GM12878 (cell line): ENCODE results near the gene PDZD2. TPM values are rescaled to one million over a fixed set of nuclear protein-coding genes. Genes with fewer than 3 reads are reported as not detected.

Experiments used
- ATAC-seq: fragments of 200-7000 bp; cut with Tn5 transposase; 3 replicates; pipeline ENCODE4 v1.9.1; 2020; ENCODE audit warnings: mild to moderate bottlenecking, moderate library complexity
- BruUV-seq: library from RNA; stranded (reverse); fragments of 400-500 nt; replicated peaks from 2 replicates; lab custom pipeline; 2021; lab: Mats Ljungman, UMichigan
- CTCF ChIA-PET: fragments of 300-600 bp; sonication (Branson Sonifier 250); formaldehyde crosslinking; extraction: SDS; loops from one replicate; lab custom pipeline; 2021; ENCODE audit warnings: inconsistent platforms; lab: Yijun Ruan, JAX
- POLR2A ChIA-PET: fragments of 350-600 bp; formaldehyde crosslinking; extraction: SDS; loops from one replicate; lab custom pipeline; 2021; ENCODE audit warnings: inconsistent platforms; lab: Charles Lee
- RAD21 ChIA-PET: fragments of 300-600 bp; sonication (Branson Sonifier 250); formaldehyde crosslinking; loops from one replicate; lab custom pipeline; 2023; ENCODE audit warnings: antibody characterized with exemption; ENCODE audit not compliant: unreplicated experiment; lab: Charles Lee
- SMC1A ChIA-PET: fragments of 300-600 bp; sonication (Branson Sonifier 250); formaldehyde crosslinking; loops from one replicate; lab custom pipeline; 2023; ENCODE audit not compliant: unreplicated experiment, uncharacterized antibody; lab: Charles Lee
- DNase-seq: peaks from one replicate; pipeline ENCODE4 v3.0.0-alpha.2; 2011; ENCODE audit warnings: low read depth, low spot score
- FAIRE-seq: peaks from 3 replicates; lab custom pipeline; 2011; peaks lifted over from hg19 to GRCh38; lab: Jason Lieb, UNC
- H2AFZ ChIP-seq: 2 replicates; pipeline ENCODE4 v1.6.0; 2011; ENCODE audit warnings: low read depth, low read length, control low read depth; ENCODE audit not compliant: control insufficient read depth
- H3K27ac ChIP-seq: 2 replicates; pipeline ENCODE4 v1.5.1; 2011; ENCODE audit warnings: control low read depth; ENCODE audit not compliant: control insufficient read depth, insufficient read depth
- H3K27me3 ChIP-seq, 2 experiments: replicated peaks in 1 of 2; 2 replicates each; pipeline versions ENCODE4 v1.6.0 to v1.6.1; 2011; ENCODE audit warnings: low read length in 1 of 2; ENCODE audit not compliant: control insufficient read depth in 2 of 2, insufficient read depth in 2 of 2
- H3K36me3 ChIP-seq, 2 experiments: 2 replicates each; pipeline ENCODE4 v1.5.1; 2011; ENCODE audit warnings: low read length in 1 of 2; ENCODE audit not compliant: control insufficient read depth in 2 of 2, insufficient read depth in 2 of 2
- H3K4me1 ChIP-seq: 2 replicates; pipeline ENCODE4 v1.6.1; 2011; ENCODE audit warnings: mild to moderate bottlenecking, low read length, moderate library complexity, mixed read lengths; ENCODE audit not compliant: control insufficient read depth, insufficient read depth
- H3K4me2 ChIP-seq: 2 replicates; pipeline ENCODE4 v1.6.0; 2011; ENCODE audit warnings: control low read depth; ENCODE audit not compliant: control insufficient read depth, insufficient read depth
- H3K4me3 ChIP-seq: fragments of 200-600 bp; sonication (generic); 2 replicates; pipeline ENCODE4 v1.5.1; 2016
- H3K79me2 ChIP-seq: 2 replicates; pipeline ENCODE4 v1.6.0; 2011; ENCODE audit warnings: low read length; ENCODE audit not compliant: control insufficient read depth, insufficient read depth
- H3K9ac ChIP-seq: 2 replicates; pipeline ENCODE4 v1.8.0; 2011; ENCODE audit warnings: low read length, control low read depth, mixed read lengths; ENCODE audit not compliant: control insufficient read depth, insufficient read depth
- H3K9me3 ChIP-seq: replicated peaks from 3 replicates; pipeline ENCODE4 v1.5.1; 2011; ENCODE audit warnings: mild to moderate bottlenecking, low read length; ENCODE audit not compliant: control insufficient read depth, insufficient read depth
- H4K20me1 ChIP-seq: 2 replicates; pipeline ENCODE4 v1.6.0; 2011; ENCODE audit not compliant: control insufficient read depth, insufficient read depth
- BMI1 ChIP-seq: fragments of 450-650 bp; IDR thresholded peaks from 2 replicates; pipeline ENCODE4 v1.6.1; 2016; ENCODE audit warnings: mild to moderate bottlenecking, moderate library complexity, borderline replicate concordance
- CUX1 ChIP-seq: IDR thresholded peaks from 2 replicates; pipeline ENCODE4 v1.6.1; 2012; ENCODE audit warnings: improper control_type of control experiment, low read depth, low read length; ENCODE audit not compliant: insufficient replicate concordance
- EED ChIP-seq: sonication (generic); IDR thresholded peaks from 2 replicates; pipeline ENCODE4 v1.6.1; 2016; ENCODE audit warnings: antibody characterized with exemption, low read depth
- IRF3 ChIP-seq: fragments of 450-650 bp; IDR thresholded peaks from 2 replicates; pipeline ENCODE4 v1.6.1; 2014; ENCODE audit warnings: mild to moderate bottlenecking
- LARP7 ChIP-seq: fragments of 450-650 bp; IDR thresholded peaks from 2 replicates; pipeline ENCODE4 v1.6.1; 2017; ENCODE audit warnings: mild to moderate bottlenecking
- RAD51 ChIP-seq: fragments of 450-650 bp; IDR thresholded peaks from 2 replicates; pipeline ENCODE4 v1.6.1; 2016; ENCODE audit warnings: moderate library complexity, mild to moderate bottlenecking, inconsistent platforms
- STAT3 ChIP-seq: IDR thresholded peaks from 2 replicates; pipeline ENCODE4 v1.6.1; 2011; ENCODE audit warnings: low read depth, low read length, improper control_type of control experiment
- TCF7 ChIP-seq: IDR thresholded peaks from 2 replicates; pipeline ENCODE4 v1.6.1; 2014; ENCODE audit warnings: antibody characterized with exemption, borderline replicate concordance
- WGBS: methylation state at CpG from one replicate; pipeline ENCODE4 v1.1.6; 2016; ENCODE audit warnings: low lambda C conversion rate; ENCODE audit not compliant: insufficient replicate concordance, insufficient coverage; ENCODE audit errors: missing lambda C conversion rate; 5-methylcytosine and 5-hydroxymethylcytosine counted together
- in situ Hi-C: fragments of 300-500 bp; cut with MboI; formaldehyde crosslinking; loops from 9 replicates; pipeline ENCODE4 v1.14.3; 2018; ENCODE audit warnings: mixed read lengths
- intact Hi-C: fragments of 100-400 bp; cut with micrococcal nuclease; formaldehyde crosslinking; loops from one replicate; pipeline ENCODE4 v1.14.2; 2022; ENCODE audit not compliant: unreplicated experiment
- polyA plus RNA-seq, 11 experiments: library from polyadenylated mRNA; depleted of rRNA in 4 of 11; unstranded in 6 of 11; stranded (reverse) in 5 of 11; fragments of >200 nt; fragmentation: Nextera tagmentation in 4 of 11; fragmentation: Illumina TruSeq in 1 of 11; extraction: Ambion mirVana in 4 of 11; extraction: Trizol in 1 of 11; gene quantifications; 1 replicate in 1 of 11; 2 replicates in 10 of 11; pipeline versions ENCODE4 v1.2.1 to v1.2.3, GENCODE V29; 2011 to 2016; ENCODE audit warnings: inconsistent platforms in 2 of 11, missing spikeins in 2 of 11, low read depth in 1 of 11
- total RNA-seq, 4 experiments: library from RNA; depleted of rRNA in 3 of 4; stranded (reverse); fragments of >200 nt in 3 of 4; fragmentation: Illumina TruSeq in 1 of 4; extraction: Trizol in 1 of 4; gene quantifications; 2 replicates each; pipeline versions ENCODE4 v1.2.1 to v1.2.3, GENCODE V29; 2013 to 2021

PDZD2 gene
- total and polyA plus RNA-seq, 10 of the 15 experiments (the other 5 are each of a cell fraction or from before 2014, with no cell fraction given) = 0.01 to 0.58 (median 0.29) TPM; not detected in 3

- TF ChIP-seq RAD51 = no peak
- TF ChIP-seq LARP7 = no peak
- no peak for TF ChIP-seq IRF3
- TF ChIP-seq STAT3 = no peak
- no peak for TF ChIP-seq TCF7
- no peak for TF ChIP-seq BMI1
- ChIA-PET SMC1A (interaction anchor here (1.0 to 2.0 kb wide), 2 partner anchors 9 to 24 kb away, joined by 3 to 5 read pairs; no protein-coding TSS in a partner anchor), CTCF (no interaction called here), POLR2A (no interaction called here), RAD21 (no interaction called here)
- Histone ChIP-seq H3K36me3 (no peaks in the 10 kb centered on the region), H3K27me3 (no peaks in the 10 kb centered on the region), H3K9ac (no peak overlapping the region), H3K27ac (no peak overlapping the region), H3K9me3 (no peaks in the 10 kb centered on the region), H3K79me2 (no peaks in the 10 kb centered on the region), H3K4me1 (no peaks in the 10 kb centered on the region; the same call in 1 of the 2 replicates), H3K4me3 (peak overlapping the region; percentile 48; the same call in 1 of the 2 replicates), H2AFZ (no peak overlapping the region), H3K4me2 (no peak overlapping the region), H4K20me1 (no peaks in the 10 kb centered on the region)
- DNase-seq (no peak), ATAC-seq (no peak), FAIRE-seq (no peak)
- no TSS peak for BruUV-seq
- in situ Hi-C loops = no loop called here
- intact Hi-C loops = no loop called here
- WGBS = 77% methylated on average over 7 of the region's 7 CpGs
Measured at GRCh38 chr5:32020946-32021345, 382.0 kb downstream of the PDZD2 start.

- Histone ChIP-seq H3K27me3 (no peaks in the 10 kb centered on the region), H3K9me3 (no peaks in the 10 kb centered on the region), H3K4me1 (no peaks in the 10 kb centered on the region; the same call in 1 of the 2 replicates), H3K4me3 (no peak overlapping the region), H2AFZ (no peak overlapping the region), H3K4me2 (no peak overlapping the region), H3K27ac (no peak overlapping the region), H3K9ac (no peak overlapping the region), H4K20me1 (no peaks in the 10 kb centered on the region), H3K36me3 (no peaks in the 10 kb centered on the region), H3K79me2 (no peaks in the 10 kb centered on the region)
- intact Hi-C loops (no loop called here), in situ Hi-C loops (no loop called here)
- POLR2A ChIA-PET = no interaction called here
- no TSS peak for BruUV-seq
- no peak for ATAC-seq
- RAD21 ChIA-PET = interaction anchor here (0.7 kb wide), 1 partner anchor 368 kb away, joined by 5 read pairs; no protein-coding TSS in a partner anchor
- FAIRE-seq = no peak
- CTCF ChIA-PET = no interaction called here
- SMC1A ChIA-PET = no interaction called here
- no peak for DNase-seq
- WGBS = 91% methylated on average over 3 of the region's 3 CpGs
- TF ChIP-seq EED (no peak), CUX1 (no peak)
Measured at GRCh38 chr5:32021771-32022170, 382.8 kb downstream of the PDZD2 start.
